ENCODE data around the gene BTF3.
A peak's percentile ranks its signal among the peaks of the same experiment; 100 is the strongest.

GRCh38 chr5:73498057-73498992 is at the start of gene BTF3:
- no peak for TF ChIP-seq CBX2 (IDR thresholded peaks at IDR 0.05; ENCODE audit: insufficient read depth, low read length, poor library complexity, severe bottlenecking)
- no peak for TF ChIP-seq MYBL2 (IDR thresholded peaks at IDR 0.05; ENCODE audit: low read depth)
- TF ChIP-seq MYBL2 (CRISPR knock-in tag; IDR thresholded peaks at IDR 0.05; ENCODE audit: borderline replicate concordance) = no peak
- peak; percentile 97 for TF ChIP-seq ZFX (CRISPR knock-in tag; IDR thresholded peaks at IDR 0.05)
- TF ChIP-seq TFAM (CRISPR knock-in tag; conservative IDR thresholded peaks at IDR 0.05) = no peak
- TF ChIP-seq CHD1 (IDR thresholded peaks at IDR 0.05; ENCODE audit: low read length) = peak; percentile 66
- TF ChIP-seq POLR2A (conservative IDR thresholded peaks at IDR 0.05) = peak; percentile 97
